GM18520 (cell line): ENCODE results near the gene GAL3ST1.
"Not testable (repeated sequence)": the region's sequence is repeated elsewhere in the genome, so short reads cannot be mapped to it uniquely, and the experiment has no call there.

Experiments used
- ATAC-seq: cut with Tn5 transposase; IDR thresholded peaks from one replicate; pipeline ENCODE4 v1.9.1; 2021; ENCODE audit not compliant: unreplicated experiment

The GAL3ST1 gene

GRCh38 chr22:30566125-30566524 is 8.3 kb downstream of the GAL3ST1 start:
- no peak for ATAC-seq

- no peak for ATAC-seq
Measured at GRCh38 chr22:30565341-30565740, 9.1 kb downstream of the GAL3ST1 start.

- ATAC-seq = no peak
Measured at GRCh38 chr22:30564761-30565119, 9.7 kb downstream of the GAL3ST1 start.

- no peak for ATAC-seq
Measured at GRCh38 chr22:30564045-30564760, 10.3 kb downstream of the GAL3ST1 start.

- ATAC-seq = no peak
Measured at GRCh38 chr22:30562366-30562765, 12.1 kb downstream of the GAL3ST1 start.

- ATAC-seq = no peak
Measured at GRCh38 chr22:30561402-30562189, 12.9 kb downstream of the GAL3ST1 start.

GRCh38 chr22:30560643-30561202 is 13.7 kb downstream of the GAL3ST1 start:
- ATAC-seq = not testable (repeated sequence)

GRCh38 chr22:30559889-30560288 is 14.6 kb downstream of the GAL3ST1 start:
- ATAC-seq = no peak

GRCh38 chr22:30557243-30557642 is 17.2 kb downstream of the GAL3ST1 start:
- ATAC-seq = no peak

GRCh38 chr22:30556388-30556787 is 18.1 kb downstream of the GAL3ST1 start:
- no peak for ATAC-seq

GRCh38 chr22:30555282-30556210 is 18.9 kb downstream of the GAL3ST1 start:
- ATAC-seq = no peak

- no peak for ATAC-seq
Measured at GRCh38 chr22:30553971-30554370, 20.5 kb downstream of the GAL3ST1 start.

GRCh38 chr22:30552719-30553118 is 21.7 kb downstream of the GAL3ST1 start:
- ATAC-seq = no peak

- ATAC-seq = not testable (repeated sequence)
Measured at GRCh38 chr22:30551813-30552212, 22.7 kb downstream of the GAL3ST1 start.

- no peak for ATAC-seq
Measured at GRCh38 chr22:30547188-30547587, 27.3 kb downstream of the GAL3ST1 start.

- no peak for ATAC-seq
Measured at GRCh38 chr22:30546616-30547015, 27.8 kb downstream of the GAL3ST1 start, which contains the start of gene SEC14L6. TSS of gene SEC14L6 (minus strand) at chr22:30546741. CDS start at chr22:30546682, 59 bp downstream.

GRCh38 chr22:30542811-30543188 is 31.7 kb downstream of the GAL3ST1 start:
- no peak for ATAC-seq

- ATAC-seq = no peak
Measured at GRCh38 chr22:30541961-30542810, 32.3 kb downstream of the GAL3ST1 start.

GRCh38 chr22:30541511-30541910 is 33.0 kb downstream of the GAL3ST1 start:
- not testable (repeated sequence) for ATAC-seq

GRCh38 chr22:30539368-30539767 is 35.1 kb downstream of the GAL3ST1 start:
- no peak for ATAC-seq
